Trophoblast cell (in vitro differentiated cells and primary cell): Measurements from ENCODE around the gene HIVEP3.

ENCODE experiments used
- DNase-seq, 2 donors: peaks; one replicate each; pipeline ENCODE4 v3.0.0-alpha.2; 2016
- H2AFZ ChIP-seq: 2 replicates; pipeline ENCODE4 v1.6.1; 2013; ENCODE audit warnings: low read length, moderate library complexity, mild to moderate bottlenecking; ENCODE audit not compliant: insufficient read depth, poor library complexity
- H2AK5ac ChIP-seq: 2 replicates; pipeline ENCODE4 v1.6.1; 2013; ENCODE audit warnings: mild to moderate bottlenecking, low read length
- H2BK120ac ChIP-seq: 2 replicates; pipeline ENCODE4 v1.6.1; 2013; ENCODE audit warnings: low read length, mild to moderate bottlenecking, moderate library complexity; ENCODE audit not compliant: insufficient read depth, poor library complexity
- H2BK12ac ChIP-seq: 2 replicates; pipeline ENCODE4 v1.6.1; 2013; ENCODE audit warnings: mild to moderate bottlenecking, low read length, moderate library complexity
- H2BK5ac ChIP-seq: 2 replicates; pipeline ENCODE4 v1.6.1; 2013; ENCODE audit warnings: low read length, low read depth, moderate library complexity, mild to moderate bottlenecking; ENCODE audit not compliant: poor library complexity
- H3K14ac ChIP-seq: 2 replicates; pipeline ENCODE4 v1.6.1; 2013; ENCODE audit warnings: mild to moderate bottlenecking, low read length
- H3K18ac ChIP-seq: 2 replicates; pipeline ENCODE4 v1.6.1; 2013; ENCODE audit warnings: mild to moderate bottlenecking, low read length
- H3K23ac ChIP-seq: 2 replicates; pipeline ENCODE4 v1.6.1; 2013; ENCODE audit warnings: low read length
- H3K27ac ChIP-seq: 2 replicates; pipeline ENCODE4 v1.5.1; 2013; ENCODE audit warnings: low read depth, mild to moderate bottlenecking, inconsistent platforms, low read length, moderate library complexity
- H3K27me3 ChIP-seq: 2 replicates; pipeline ENCODE4 v1.6.1; 2013; ENCODE audit warnings: inconsistent platforms, mild to moderate bottlenecking, low read length, moderate library complexity; ENCODE audit not compliant: insufficient read depth
- H3K36me3 ChIP-seq, 2 experiments: 1 replicate in 1 of 2; 2 replicates in 1 of 2; pipeline ENCODE4 v1.6.1; 2013; ENCODE audit warnings: low read length in 2 of 2, mild to moderate bottlenecking in 2 of 2, moderate library complexity in 1 of 2; ENCODE audit not compliant: insufficient read depth in 2 of 2, control insufficient read depth in 1 of 2
- H3K4ac ChIP-seq: 2 replicates; pipeline ENCODE4 v1.6.1; 2013; ENCODE audit warnings: low read depth, mild to moderate bottlenecking, low read length, moderate library complexity
- H3K4me1 ChIP-seq, 2 experiments: 1 replicate in 1 of 2; 2 replicates in 1 of 2; pipeline ENCODE4 v1.6.1; 2013; ENCODE audit warnings: low read length in 2 of 2, mild to moderate bottlenecking in 2 of 2, moderate library complexity in 1 of 2; ENCODE audit not compliant: insufficient read depth in 2 of 2, control insufficient read depth in 1 of 2
- H3K4me2 ChIP-seq: 2 replicates; pipeline ENCODE4 v1.6.1; 2013; ENCODE audit warnings: inconsistent platforms, mild to moderate bottlenecking, low read length, moderate library complexity
- H3K4me3 ChIP-seq: 2 replicates; pipeline ENCODE4 v1.5.1; 2013; ENCODE audit warnings: mild to moderate bottlenecking, low read depth, low read length, inconsistent platforms
- H3K79me1 ChIP-seq: one replicate; pipeline ENCODE4 v1.6.1; 2013; ENCODE audit warnings: low read length
- H3K79me2 ChIP-seq: 2 replicates; pipeline ENCODE4 v1.6.1; 2013; ENCODE audit warnings: low read length, mild to moderate bottlenecking; ENCODE audit not compliant: control insufficient read depth, insufficient read depth, poor library complexity
- H3K9ac ChIP-seq: 2 replicates; pipeline ENCODE4 v1.6.1; 2013; ENCODE audit warnings: mild to moderate bottlenecking, low read length
- H3K9me3 ChIP-seq: 2 replicates; pipeline ENCODE4 v1.6.1; 2013; ENCODE audit warnings: low read depth, mild to moderate bottlenecking, control low read depth, inconsistent platforms, low read length; ENCODE audit not compliant: insufficient read depth
- H4K12ac ChIP-seq: 2 replicates; pipeline ENCODE4 v1.6.1; 2013; ENCODE audit warnings: low read depth, mild to moderate bottlenecking, low read length, moderate library complexity
- H4K8ac ChIP-seq: 2 replicates; pipeline ENCODE4 v1.6.1; 2013; ENCODE audit warnings: low read depth, mild to moderate bottlenecking, low read length, moderate library complexity
- H4K91ac ChIP-seq: one replicate; pipeline ENCODE4 v1.6.1; 2013; ENCODE audit warnings: low read depth, mild to moderate bottlenecking, low read length, moderate library complexity
- WGBS: extraction: QIAGEN DNeasy Blood & Tissue Kit; methylation state at CpG from one replicate; pipeline ENCODE4 v1.1.7; 2013; ENCODE audit warnings: missing lambda C conversion rate; ENCODE audit not compliant: insufficient read length, insufficient coverage; ENCODE audit errors: extremely low coverage; 5-methylcytosine and 5-hydroxymethylcytosine counted together

HIVEP3 gene

GRCh38 chr1:41777695-41778094, 141.0 kb downstream of the HIVEP3 start:
- Histone ChIP-seq H2BK12ac (no peak overlapping the region), H3K4me3 (no peak overlapping the region), H2AK5ac (no peak overlapping the region), H3K4me1 (no peaks in the 10 kb centered on the region), H2BK5ac (no peak overlapping the region), H2AFZ (no peak overlapping the region), H3K14ac (no peak overlapping the region), H3K27me3 (no peaks in the 10 kb centered on the region), H3K9me3 (peaks cover 2% of the 10 kb centered on the region), H3K4me2 (no peak overlapping the region), H3K4ac (no peak overlapping the region), H4K12ac (no peak overlapping the region), H3K79me2 (no peaks in the 10 kb centered on the region), H4K91ac (no peak overlapping the region), H2BK120ac (no peak overlapping the region), H3K23ac (no peak overlapping the region), H3K79me1 (no peaks in the 10 kb centered on the region), H3K27ac (no peak overlapping the region), H3K18ac (no peak overlapping the region), H4K8ac (no peak overlapping the region), H3K9ac (no peak overlapping the region), H3K36me3 (no peaks in the 10 kb centered on the region)
- WGBS = no CpG with 5 or more reads among the region's 10 CpGs
- DNase-seq = no peak

GRCh38 chr1:41776891-41777441, 141.8 kb downstream of the HIVEP3 start:
- Histone ChIP-seq H2BK12ac (no peak overlapping the region), H3K14ac (no peak overlapping the region), H3K4me1 (no peaks in the 10 kb centered on the region), H3K79me1 (no peaks in the 10 kb centered on the region), H4K8ac (no peak overlapping the region), H3K9me3 (peaks cover 2% of the 10 kb centered on the region), H3K4me3 (no peak overlapping the region), H2BK120ac (no peak overlapping the region), H3K27ac (no peak overlapping the region), H3K27me3 (no peaks in the 10 kb centered on the region), H2AFZ (no peak overlapping the region), H2AK5ac (no peak overlapping the region), H2BK5ac (no peak overlapping the region), H3K4ac (no peak overlapping the region), H4K91ac (no peak overlapping the region), H3K4me2 (no peak overlapping the region), H3K23ac (no peak overlapping the region), H3K9ac (no peak overlapping the region), H3K36me3 (no peaks in the 10 kb centered on the region), H3K18ac (no peak overlapping the region), H3K79me2 (no peaks in the 10 kb centered on the region), H4K12ac (no peak overlapping the region)
- WGBS = no CpG with 5 or more reads among the region's 8 CpGs
- no peak for DNase-seq

- Histone ChIP-seq H3K4me1 (no peaks in the 10 kb centered on the region), H3K27ac (no peak overlapping the region), H2BK5ac (no peak overlapping the region), H3K23ac (no peak overlapping the region), H3K9ac (no peak overlapping the region), H2AFZ (no peak overlapping the region), H4K8ac (no peak overlapping the region), H3K18ac (no peak overlapping the region), H3K4me3 (no peak overlapping the region), H3K4me2 (no peak overlapping the region), H2BK120ac (no peak overlapping the region), H3K27me3 (no peaks in the 10 kb centered on the region), H2BK12ac (no peak overlapping the region), H4K12ac (no peak overlapping the region), H3K9me3 (peaks cover 2% of the 10 kb centered on the region), H3K14ac (no peak overlapping the region), H3K36me3 (no peaks in the 10 kb centered on the region), H2AK5ac (no peak overlapping the region), H4K91ac (no peak overlapping the region), H3K79me2 (no peaks in the 10 kb centered on the region), H3K79me1 (no peaks in the 10 kb centered on the region), H3K4ac (no peak overlapping the region)
- no CpG with 5 or more reads among the region's 6 CpGs for WGBS
- no peak for DNase-seq
Observed at GRCh38 chr1:41775956-41776585, 142.7 kb downstream of the HIVEP3 start.

GRCh38 chr1:41774471-41774990, 144.2 kb downstream of the HIVEP3 start:
- Histone ChIP-seq H3K4me1 (no peaks in the 10 kb centered on the region), H2BK5ac (no peak overlapping the region), H3K36me3 (no peaks in the 10 kb centered on the region), H4K12ac (no peak overlapping the region), H4K91ac (no peak overlapping the region), H3K18ac (no peak overlapping the region), H3K4me3 (no peak overlapping the region), H3K79me1 (no peaks in the 10 kb centered on the region), H3K23ac (no peak overlapping the region), H3K4me2 (no peak overlapping the region), H2AK5ac (no peak overlapping the region), H2AFZ (no peak overlapping the region), H3K27ac (no peak overlapping the region), H3K14ac (no peak overlapping the region), H3K79me2 (no peaks in the 10 kb centered on the region), H2BK120ac (no peak overlapping the region), H3K27me3 (no peaks in the 10 kb centered on the region), H3K9ac (no peak overlapping the region), H4K8ac (no peak overlapping the region), H3K9me3 (peaks cover 2% of the 10 kb centered on the region), H2BK12ac (no peak overlapping the region), H3K4ac (no peak overlapping the region)
- no CpG with 5 or more reads among the region's 2 CpGs for WGBS
- DNase-seq = no peak
